H1 (cell line): ENCODE measurements around the gene SNX17. TPM values are rescaled to one million over a fixed set of nuclear protein-coding genes. Genes with fewer than 3 reads are reported as not detected.

Experiments used
- FOSL1 ChIP-seq: IDR thresholded peaks from 2 replicates; pipeline ENCODE4 v1.6.1; 2011; ENCODE audit warnings: mild to moderate bottlenecking, low read depth, low read length, moderate library complexity; ENCODE audit not compliant: insufficient read depth
- NRF1 ChIP-seq: IDR thresholded peaks from 2 replicates; pipeline ENCODE4 v1.6.1; 2011; ENCODE audit warnings: mild to moderate bottlenecking, low read depth, low read length, improper control_type of control experiment
- RBBP5 ChIP-seq: IDR thresholded peaks from 2 replicates; pipeline ENCODE4 v1.7.1; 2012; ENCODE audit warnings: low read depth, mild to moderate bottlenecking, inconsistent platforms, low read length, moderate library complexity, borderline replicate concordance
- polyA plus RNA-seq, 7 experiments: library from polyadenylated mRNA; depleted of rRNA in 3 of 7; stranded (reverse) in 5 of 7; unstranded in 2 of 7; fragments of >200 nt in 5 of 7; fragments of 200-250 nt in 2 of 7; gene quantifications; 1 replicate in 5 of 7; 2 replicates in 1 of 7; 4 replicates in 1 of 7; pipeline versions ENCODE4 v1.2.1 to v1.2.3, GENCODE V29; 2011 to 2013; ENCODE audit warnings: missing spikeins in 2 of 7, mixed read lengths in 2 of 7
- total RNA-seq: library from RNA; stranded (reverse); fragmentation: NEBNext Ultra II Directional; extraction: Animal tissue kit (Norgen Biotek cat#: 25700); gene quantifications from 2 replicates; pipeline ENCODE4 v1.2.1, GENCODE V29; 2021
- TF ChIP-seq, protein P1 (sequence below): fragments of 300-600 bp; sonication (generic); IDR thresholded peaks from 2 replicates; pipeline ENCODE4 v1.7.1; 2012; ENCODE audit warnings: low read length, moderate library complexity, mild to moderate bottlenecking, inconsistent platforms; ENCODE audit not compliant: insufficient replicate concordance
- TF ChIP-seq, protein P2 (sequence below): IDR thresholded peaks from 2 replicates; pipeline ENCODE4 v1.6.1; 2011; ENCODE audit warnings: low read length, improper control_type of control experiment

SNX17 gene
- total and polyA plus RNA-seq, 2 of the 8 experiments (the other 6 are each of a cell fraction or from before 2014, with no cell fraction given): 54.9 to 66.2 TPM

DNA sequence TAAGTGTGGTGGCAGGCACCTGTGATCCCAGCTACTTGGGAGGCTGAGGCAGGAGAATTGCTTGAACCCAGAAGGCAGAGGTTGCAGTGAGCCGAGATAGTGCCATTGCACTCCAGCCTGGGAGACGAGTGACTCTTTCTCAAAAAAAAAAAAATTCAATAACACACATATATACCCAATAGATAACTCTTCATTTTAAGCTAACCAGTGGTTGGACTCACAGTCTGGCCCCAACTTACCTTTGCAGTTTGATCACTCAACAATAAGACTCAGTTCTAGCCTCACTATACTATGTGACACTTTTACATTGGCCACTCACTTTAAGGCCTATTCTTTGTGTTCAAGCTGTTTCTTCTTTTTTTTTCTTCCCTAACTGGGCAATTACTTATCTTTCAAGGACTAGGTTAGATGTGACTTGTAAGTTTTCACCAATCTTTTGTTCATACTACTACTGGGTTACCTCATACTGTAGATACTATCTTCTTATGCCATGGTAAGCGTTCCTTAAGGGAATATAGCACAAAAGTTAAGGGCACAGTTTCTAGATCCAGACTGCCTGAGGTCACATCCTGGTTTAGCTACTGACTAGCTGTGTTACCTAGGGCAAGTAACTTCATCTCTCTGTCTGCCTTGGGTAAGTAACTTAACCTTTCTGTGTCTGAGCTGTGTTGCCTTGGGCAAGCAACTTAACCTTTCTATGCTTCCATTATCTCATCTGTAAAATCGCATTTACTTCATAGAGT is 7.6 kb upstream of the SNX17 start (continued):
- TF ChIP-seq, protein P1, sequence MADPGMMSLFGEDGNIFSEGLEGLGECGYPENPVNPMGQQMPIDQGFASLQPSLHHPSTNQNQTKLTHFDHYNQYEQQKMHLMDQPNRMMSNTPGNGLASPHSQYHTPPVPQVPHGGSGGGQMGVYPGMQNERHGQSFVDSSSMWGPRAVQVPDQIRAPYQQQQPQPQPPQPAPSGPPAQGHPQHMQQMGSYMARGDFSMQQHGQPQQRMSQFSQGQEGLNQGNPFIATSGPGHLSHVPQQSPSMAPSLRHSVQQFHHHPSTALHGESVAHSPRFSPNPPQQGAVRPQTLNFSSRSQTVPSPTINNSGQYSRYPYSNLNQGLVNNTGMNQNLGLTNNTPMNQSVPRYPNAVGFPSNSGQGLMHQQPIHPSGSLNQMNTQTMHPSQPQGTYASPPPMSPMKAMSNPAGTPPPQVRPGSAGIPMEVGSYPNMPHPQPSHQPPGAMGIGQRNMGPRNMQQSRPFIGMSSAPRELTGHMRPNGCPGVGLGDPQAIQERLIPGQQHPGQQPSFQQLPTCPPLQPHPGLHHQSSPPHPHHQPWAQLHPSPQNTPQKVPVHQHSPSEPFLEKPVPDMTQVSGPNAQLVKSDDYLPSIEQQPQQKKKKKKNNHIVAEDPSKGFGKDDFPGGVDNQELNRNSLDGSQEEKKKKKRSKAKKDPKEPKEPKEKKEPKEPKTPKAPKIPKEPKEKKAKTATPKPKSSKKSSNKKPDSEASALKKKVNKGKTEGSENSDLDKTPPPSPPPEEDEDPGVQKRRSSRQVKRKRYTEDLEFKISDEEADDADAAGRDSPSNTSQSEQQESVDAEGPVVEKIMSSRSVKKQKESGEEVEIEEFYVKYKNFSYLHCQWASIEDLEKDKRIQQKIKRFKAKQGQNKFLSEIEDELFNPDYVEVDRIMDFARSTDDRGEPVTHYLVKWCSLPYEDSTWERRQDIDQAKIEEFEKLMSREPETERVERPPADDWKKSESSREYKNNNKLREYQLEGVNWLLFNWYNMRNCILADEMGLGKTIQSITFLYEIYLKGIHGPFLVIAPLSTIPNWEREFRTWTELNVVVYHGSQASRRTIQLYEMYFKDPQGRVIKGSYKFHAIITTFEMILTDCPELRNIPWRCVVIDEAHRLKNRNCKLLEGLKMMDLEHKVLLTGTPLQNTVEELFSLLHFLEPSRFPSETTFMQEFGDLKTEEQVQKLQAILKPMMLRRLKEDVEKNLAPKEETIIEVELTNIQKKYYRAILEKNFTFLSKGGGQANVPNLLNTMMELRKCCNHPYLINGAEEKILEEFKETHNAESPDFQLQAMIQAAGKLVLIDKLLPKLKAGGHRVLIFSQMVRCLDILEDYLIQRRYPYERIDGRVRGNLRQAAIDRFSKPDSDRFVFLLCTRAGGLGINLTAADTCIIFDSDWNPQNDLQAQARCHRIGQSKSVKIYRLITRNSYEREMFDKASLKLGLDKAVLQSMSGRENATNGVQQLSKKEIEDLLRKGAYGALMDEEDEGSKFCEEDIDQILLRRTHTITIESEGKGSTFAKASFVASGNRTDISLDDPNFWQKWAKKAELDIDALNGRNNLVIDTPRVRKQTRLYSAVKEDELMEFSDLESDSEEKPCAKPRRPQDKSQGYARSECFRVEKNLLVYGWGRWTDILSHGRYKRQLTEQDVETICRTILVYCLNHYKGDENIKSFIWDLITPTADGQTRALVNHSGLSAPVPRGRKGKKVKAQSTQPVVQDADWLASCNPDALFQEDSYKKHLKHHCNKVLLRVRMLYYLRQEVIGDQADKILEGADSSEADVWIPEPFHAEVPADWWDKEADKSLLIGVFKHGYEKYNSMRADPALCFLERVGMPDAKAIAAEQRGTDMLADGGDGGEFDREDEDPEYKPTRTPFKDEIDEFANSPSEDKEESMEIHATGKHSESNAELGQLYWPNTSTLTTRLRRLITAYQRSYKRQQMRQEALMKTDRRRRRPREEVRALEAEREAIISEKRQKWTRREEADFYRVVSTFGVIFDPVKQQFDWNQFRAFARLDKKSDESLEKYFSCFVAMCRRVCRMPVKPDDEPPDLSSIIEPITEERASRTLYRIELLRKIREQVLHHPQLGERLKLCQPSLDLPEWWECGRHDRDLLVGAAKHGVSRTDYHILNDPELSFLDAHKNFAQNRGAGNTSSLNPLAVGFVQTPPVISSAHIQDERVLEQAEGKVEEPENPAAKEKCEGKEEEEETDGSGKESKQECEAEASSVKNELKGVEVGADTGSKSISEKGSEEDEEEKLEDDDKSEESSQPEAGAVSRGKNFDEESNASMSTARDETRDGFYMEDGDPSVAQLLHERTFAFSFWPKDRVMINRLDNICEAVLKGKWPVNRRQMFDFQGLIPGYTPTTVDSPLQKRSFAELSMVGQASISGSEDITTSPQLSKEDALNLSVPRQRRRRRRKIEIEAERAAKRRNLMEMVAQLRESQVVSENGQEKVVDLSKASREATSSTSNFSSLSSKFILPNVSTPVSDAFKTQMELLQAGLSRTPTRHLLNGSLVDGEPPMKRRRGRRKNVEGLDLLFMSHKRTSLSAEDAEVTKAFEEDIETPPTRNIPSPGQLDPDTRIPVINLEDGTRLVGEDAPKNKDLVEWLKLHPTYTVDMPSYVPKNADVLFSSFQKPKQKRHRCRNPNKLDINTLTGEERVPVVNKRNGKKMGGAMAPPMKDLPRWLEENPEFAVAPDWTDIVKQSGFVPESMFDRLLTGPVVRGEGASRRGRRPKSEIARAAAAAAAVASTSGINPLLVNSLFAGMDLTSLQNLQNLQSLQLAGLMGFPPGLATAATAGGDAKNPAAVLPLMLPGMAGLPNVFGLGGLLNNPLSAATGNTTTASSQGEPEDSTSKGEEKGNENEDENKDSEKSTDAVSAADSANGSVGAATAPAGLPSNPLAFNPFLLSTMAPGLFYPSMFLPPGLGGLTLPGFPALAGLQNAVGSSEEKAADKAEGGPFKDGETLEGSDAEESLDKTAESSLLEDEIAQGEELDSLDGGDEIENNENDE: no peak
- TF ChIP-seq FOSL1 (no peak), RBBP5 (no peak), NRF1 (no peak)
- TF ChIP-seq, protein P2, sequence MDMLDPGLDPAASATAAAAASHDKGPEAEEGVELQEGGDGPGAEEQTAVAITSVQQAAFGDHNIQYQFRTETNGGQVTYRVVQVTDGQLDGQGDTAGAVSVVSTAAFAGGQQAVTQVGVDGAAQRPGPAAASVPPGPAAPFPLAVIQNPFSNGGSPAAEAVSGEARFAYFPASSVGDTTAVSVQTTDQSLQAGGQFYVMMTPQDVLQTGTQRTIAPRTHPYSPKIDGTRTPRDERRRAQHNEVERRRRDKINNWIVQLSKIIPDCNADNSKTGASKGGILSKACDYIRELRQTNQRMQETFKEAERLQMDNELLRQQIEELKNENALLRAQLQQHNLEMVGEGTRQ: no peak
- TF ChIP-seq, all 59 proteins: peak for 0
